ENCODE results near the gene ANKRD30B.
"Not testable (repeated sequence)": the region's sequence is repeated elsewhere in the genome, so short reads cannot be mapped to it uniquely, and the experiment has no call there.

ANKRD30B gene

GRCh38 chr18:14858514-14858913 lies 110.5 kb downstream of the ANKRD30B start:
- not testable (repeated sequence) for DNase-seq

- not testable (repeated sequence) for DNase-seq
Observed at GRCh38 chr18:14859995-14860394, 112.0 kb downstream of the ANKRD30B start.

- not testable (repeated sequence) for DNase-seq
Observed at GRCh38 chr18:14866426-14866825, 118.5 kb downstream of the ANKRD30B start.

GRCh38 chr18:14867988-14868387 lies 120.0 kb downstream of the ANKRD30B start:
- DNase-seq = not testable (repeated sequence)

GRCh38 chr18:14868825-14869224 lies 120.9 kb downstream of the ANKRD30B start:
- DNase-seq = not testable (repeated sequence)

GRCh38 chr18:14878826-14879225 lies 130.9 kb downstream of the ANKRD30B start:
- not testable (repeated sequence) for DNase-seq

GRCh38 chr18:14900435-14900834 lies 152.5 kb downstream of the ANKRD30B start:
- DNase-seq = no peak

All from NCI-H2171 treated with DMSO at 0.1 percent for 48 hours (cell line).